ACC112 (cell line): ENCODE data around the gene SBSN.

Experiments
- H2AFZ ChIP-seq: fragments of 200-600 bp; sonication (generic); one replicate; pipeline ENCODE4 v1.6.0; 2017; ENCODE audit warnings: antibody characterized with exemption, low read length; ENCODE audit not compliant: unreplicated experiment
- H3K27ac ChIP-seq: fragments of 200-600 bp; sonication (generic); 2 replicates; pipeline ENCODE4 v1.5.1; 2014; ENCODE audit warnings: low read depth, mild to moderate bottlenecking, antibody characterized with exemption, low read length, moderate library complexity
- H3K27me3 ChIP-seq: fragments of 200-600 bp; sonication (generic); 2 replicates; pipeline ENCODE4 v1.6.1; 2014; ENCODE audit warnings: mild to moderate bottlenecking, antibody characterized with exemption, low read length, moderate library complexity, mixed read lengths; ENCODE audit not compliant: insufficient read depth
- H3K36me3 ChIP-seq: fragments of 200-600 bp; sonication (generic); 2 replicates; pipeline ENCODE4 v1.6.1; 2016; ENCODE audit warnings: mild to moderate bottlenecking, antibody characterized with exemption, low read length, moderate library complexity, mixed read lengths; ENCODE audit not compliant: insufficient read depth
- H3K4me1 ChIP-seq: fragments of 200-600 bp; sonication (generic); one replicate; pipeline ENCODE4 v1.6.1; 2016; ENCODE audit warnings: low read length, mixed read lengths; ENCODE audit not compliant: insufficient read depth, unreplicated experiment, control insufficient read depth
- H3K4me3 ChIP-seq: fragments of 200-600 bp; sonication (generic); 2 replicates; pipeline ENCODE4 v1.5.1; 2014; ENCODE audit warnings: mild to moderate bottlenecking, low read depth, low read length
- H3K79me2 ChIP-seq: fragments of 200-600 bp; sonication (generic); one replicate; pipeline ENCODE4 v1.6.0; 2016; ENCODE audit warnings: low read length; ENCODE audit not compliant: control insufficient read depth, unreplicated experiment, insufficient read depth

Gene SBSN

GRCh38 chr19:35529241-35530218 is 1.4 kb upstream of the SBSN start:
- Histone ChIP-seq H3K27me3 (no peaks in the 10 kb centered on the region), H3K4me1 (peaks cover 14% of the 10 kb centered on the region), H3K79me2 (no peaks in the 10 kb centered on the region), H2AFZ (no peak overlapping the region), H3K27ac (no peak overlapping the region), H3K4me3 (no peak overlapping the region), H3K36me3 (no peaks in the 10 kb centered on the region)

GRCh38 chr19:35525873-35526272 is 2.2 kb downstream of the SBSN start:
- no peak overlapping the region for H3K27ac ChIP-seq
- H3K27me3 ChIP-seq: no peaks in the 10 kb centered on the region
- H3K4me3 ChIP-seq: no peak overlapping the region
- peaks cover 11% of the 10 kb centered on the region for H3K4me1 ChIP-seq
- no peaks in the 10 kb centered on the region for H3K36me3 ChIP-seq
- no peaks in the 10 kb centered on the region for H3K79me2 ChIP-seq
- no peak overlapping the region for H2AFZ ChIP-seq

GRCh38 chr19:35524181-35524837 is 3.8 kb downstream of the SBSN start:
- no peaks in the 10 kb centered on the region for H3K36me3 ChIP-seq
- peaks cover 14% of the 10 kb centered on the region for H3K4me1 ChIP-seq
- no peaks in the 10 kb centered on the region for H3K27me3 ChIP-seq
- no peaks in the 10 kb centered on the region for H3K79me2 ChIP-seq
- H2AFZ ChIP-seq: no peak overlapping the region
- H3K4me3 ChIP-seq: no peak overlapping the region
- no peak overlapping the region for H3K27ac ChIP-seq

GRCh38 chr19:35522745-35523327 is 5.3 kb downstream of the SBSN start:
- Histone ChIP-seq H3K4me3 (no peak overlapping the region), H3K36me3 (no peaks in the 10 kb centered on the region), H2AFZ (no peak overlapping the region)

GRCh38 chr19:35521124-35521743 is 6.9 kb downstream of the SBSN start:
- Histone ChIP-seq H3K27ac (no peak overlapping the region), H3K79me2 (no peaks in the 10 kb centered on the region), H2AFZ (no peak overlapping the region), H3K36me3 (no peaks in the 10 kb centered on the region), H3K4me3 (no peak overlapping the region), H3K4me1 (peaks cover 18% of the 10 kb centered on the region), H3K27me3 (no peaks in the 10 kb centered on the region)

More at GRCh38 chr19:35522745-35523327, 5.3 kb downstream of the SBSN start:
- Histone ChIP-seq H3K27ac (no peak overlapping the region), H3K4me1 (peaks cover 20% of the 10 kb centered on the region), H3K27me3 (no peaks in the 10 kb centered on the region), H3K79me2 (no peaks in the 10 kb centered on the region)

GRCh38 chr19:35519291-35519690 is 8.8 kb downstream of the SBSN start:
- H3K27me3 ChIP-seq: no peaks in the 10 kb centered on the region
- H2AFZ ChIP-seq: no peak overlapping the region
- H3K79me2 ChIP-seq: no peaks in the 10 kb centered on the region
- no peaks in the 10 kb centered on the region for H3K36me3 ChIP-seq
- peak overlapping the region; percentile 68; the same call in 1 of the 2 replicates for H3K27ac ChIP-seq
- peaks cover 21% of the 10 kb centered on the region for H3K4me1 ChIP-seq
- no peak overlapping the region for H3K4me3 ChIP-seq

- Histone ChIP-seq H3K36me3 (no peaks in the 10 kb centered on the region), H3K79me2 (no peaks in the 10 kb centered on the region), H3K27me3 (no peaks in the 10 kb centered on the region), H3K4me3 (no peak overlapping the region), H2AFZ (no peak overlapping the region), H3K4me1 (peaks cover 31% of the 10 kb centered on the region), H3K27ac (peak overlapping the region; percentile 68)
These were observed 9.8 kb downstream of the SBSN start for GRCh38 chr19:35518313-35518712.

- H3K27me3 ChIP-seq: no peaks in the 10 kb centered on the region
- H2AFZ ChIP-seq: no peak overlapping the region
- no peaks in the 10 kb centered on the region for H3K36me3 ChIP-seq
- no peak overlapping the region for H3K4me3 ChIP-seq
- no peaks in the 10 kb centered on the region for H3K79me2 ChIP-seq
- H3K4me1 ChIP-seq: peaks cover 31% of the 10 kb centered on the region
- no peak overlapping the region for H3K27ac ChIP-seq
These were observed 10.8 kb downstream of the SBSN start for GRCh38 chr19:35517342-35517741.

- Histone ChIP-seq H3K27ac (no peak overlapping the region), H3K36me3 (no peaks in the 10 kb centered on the region), H3K27me3 (no peaks in the 10 kb centered on the region), H3K79me2 (no peaks in the 10 kb centered on the region), H3K4me3 (no peak overlapping the region), H3K4me1 (peaks cover 31% of the 10 kb centered on the region), H2AFZ (no peak overlapping the region)
These were observed 11.8 kb downstream of the SBSN start for GRCh38 chr19:35516310-35516709.

- Histone ChIP-seq H3K36me3 (no peaks in the 10 kb centered on the region), H3K4me3 (peak overlapping the region; percentile 52), H3K4me1 (peaks cover 28% of the 10 kb centered on the region), H3K27me3 (no peaks in the 10 kb centered on the region), H3K27ac (0 out of 2 replicates have a peak overlapping the region, but pooled peaks have one; percentile 29), H2AFZ (peak overlapping the region; percentile 32), H3K79me2 (no peaks in the 10 kb centered on the region)
These were observed 13.8 kb downstream of the SBSN start for GRCh38 chr19:35514282-35514809.
